Caco-2 (cell line): ENCODE data around the gene DDX31. TPM values are rescaled to one million over a fixed set of nuclear protein-coding genes. Genes with fewer than 3 reads are reported as not detected.

ENCODE experiments used
- BruUV-seq: library from RNA; stranded (reverse); fragments of 400-500 nt; replicated peaks from 2 replicates; lab custom pipeline; 2021; lab: Mats Ljungman, UMichigan
- CTCF ChIA-PET: fragments of 300-600 bp; sonication (Branson Sonifier 250); formaldehyde crosslinking; loops from one replicate; lab custom pipeline; 2022; ENCODE audit warnings: antibody characterized with exemption; lab: Charles Lee
- POLR2A ChIA-PET: fragments of 300-600 bp; sonication (Branson Sonifier 250); formaldehyde crosslinking; loops from one replicate; lab custom pipeline; 2022; ENCODE audit warnings: antibody characterized with exemption; lab: Charles Lee
- DNase-seq, 2 experiments: peaks; one replicate each; pipeline versions ENCODE4 v3.0.0 to v3.0.0-alpha.2; 2020 to 2022
- H3K27me3 ChIP-seq: replicated peaks from 2 replicates; pipeline ENCODE4 v1.6.0; 2011; ENCODE audit warnings: low read length; ENCODE audit not compliant: control insufficient read depth, insufficient read depth
- H3K36me3 ChIP-seq: 2 replicates; pipeline ENCODE4 v1.5.1; 2011; ENCODE audit warnings: low read length; ENCODE audit not compliant: control insufficient read depth, insufficient read depth
- H3K4me1 ChIP-seq: fragments of 250-450 bp; sonication (Bioruptor Pico); 2 replicates; pipeline ENCODE4 v1.5.1; 2020; ENCODE audit warnings: mild to moderate bottlenecking
- H3K4me3 ChIP-seq: 2 replicates; pipeline ENCODE4 v1.5.1; 2011; ENCODE audit warnings: low read depth, mild to moderate bottlenecking, control low read depth, low read length
- H3K9me3 ChIP-seq: fragments of 250-450 bp; sonication (Bioruptor Pico); 2 replicates; pipeline ENCODE4 v1.5.1; 2020; ENCODE audit warnings: mild to moderate bottlenecking, moderate library complexity
- H3K27ac Mint-ChIP-seq: one replicate; pipeline ENCODE4 v1.8.0; 2022; ENCODE audit warnings: mixed read lengths; ENCODE audit not compliant: unreplicated experiment
- H3K27me3 Mint-ChIP-seq: one replicate; pipeline ENCODE4 v1.8.0; 2022; ENCODE audit warnings: mixed read lengths; ENCODE audit not compliant: insufficient read depth, unreplicated experiment
- H3K36me3 Mint-ChIP-seq: one replicate; pipeline ENCODE4 v1.8.0; 2022; ENCODE audit warnings: mild to moderate bottlenecking, mixed read lengths; ENCODE audit not compliant: insufficient read depth, unreplicated experiment
- H3K4me1 Mint-ChIP-seq: one replicate; pipeline ENCODE4 v1.8.0; 2022; ENCODE audit warnings: low read depth, mixed read lengths; ENCODE audit not compliant: unreplicated experiment
- H3K4me3 Mint-ChIP-seq: one replicate; pipeline ENCODE4 v1.8.0; 2022; ENCODE audit warnings: mild to moderate bottlenecking, moderate library complexity, mixed read lengths; ENCODE audit not compliant: unreplicated experiment
- H3K9me3 Mint-ChIP-seq: one replicate; pipeline ENCODE4 v1.8.0; 2022; ENCODE audit warnings: mixed read lengths; ENCODE audit not compliant: unreplicated experiment
- intact Hi-C: fragments of 100-400 bp; cut with micrococcal nuclease; formaldehyde crosslinking; loops from one replicate; pipeline ENCODE4 v1.10.0; 2022; ENCODE audit not compliant: unreplicated experiment
- total RNA-seq: library from RNA; stranded (reverse); gene quantifications from 2 replicates; pipeline ENCODE4 v1.2.3, GENCODE V29; 2022
- TF ChIP-seq, protein P1 (sequence below), 2 experiments: fragments of 200-600 bp in 1 of 2; IDR thresholded peaks; 1 replicate in 1 of 2; 2 replicates in 1 of 2; pipeline versions ENCODE4 v1.5.1 to v1.8.0; 2011 to 2022; ENCODE audit warnings: antibody characterized with exemption in 1 of 2, control low read depth in 1 of 2, inconsistent platforms in 1 of 2, low read depth in 1 of 2, low read length in 1 of 2, mild to moderate bottlenecking in 1 of 2, moderate library complexity in 1 of 2; ENCODE audit not compliant: insufficient read depth in 1 of 2, severe bottlenecking in 1 of 2, unreplicated experiment in 1 of 2

Gene DDX31
- total RNA-seq, 1 experiment from 2014 or later: 23.1 TPM

DNA sequence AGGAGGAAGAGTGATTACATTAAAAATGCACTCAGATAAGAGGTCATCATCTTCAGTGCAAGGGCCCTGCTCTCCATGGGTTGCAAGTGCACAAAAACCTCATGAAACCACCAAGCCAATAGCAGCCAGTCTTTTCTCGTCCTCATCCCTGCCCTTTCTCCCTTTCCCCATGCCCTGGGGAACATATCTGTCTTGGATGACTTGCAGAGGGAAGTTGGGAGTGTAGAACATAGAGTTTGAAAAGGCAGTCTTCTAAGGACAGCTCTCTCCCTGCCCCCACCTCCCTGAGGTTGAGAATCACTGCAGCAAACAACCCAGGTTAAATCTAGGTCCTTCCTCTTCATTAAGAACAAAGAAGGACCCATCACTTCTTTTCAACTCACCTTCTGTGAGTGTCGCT lies 22.0 kb downstream of the DDX31 start:
- POLR2A ChIA-PET: no interaction called here
- Histone ChIP-seq H3K4me3 (no peak overlapping the region), H3K9me3 (no peaks in the 10 kb centered on the region), H3K27me3 (no peaks in the 10 kb centered on the region), H3K4me1 (no peaks in the 10 kb centered on the region), H3K36me3 (peaks cover 6% of the 10 kb centered on the region)
- Mint-ChIP-seq H3K4me3 (no peak overlapping the region), H3K27me3 (no peaks in the 10 kb centered on the region), H3K4me1 (no peaks in the 10 kb centered on the region), H3K36me3 (peaks cover 81% of the 10 kb centered on the region), H3K27ac (no peak overlapping the region), H3K9me3 (no peaks in the 10 kb centered on the region)
- no peak for DNase-seq
- CTCF ChIA-PET: no interaction called here
- no TSS peak for BruUV-seq
- TF ChIP-seq, protein P1, sequence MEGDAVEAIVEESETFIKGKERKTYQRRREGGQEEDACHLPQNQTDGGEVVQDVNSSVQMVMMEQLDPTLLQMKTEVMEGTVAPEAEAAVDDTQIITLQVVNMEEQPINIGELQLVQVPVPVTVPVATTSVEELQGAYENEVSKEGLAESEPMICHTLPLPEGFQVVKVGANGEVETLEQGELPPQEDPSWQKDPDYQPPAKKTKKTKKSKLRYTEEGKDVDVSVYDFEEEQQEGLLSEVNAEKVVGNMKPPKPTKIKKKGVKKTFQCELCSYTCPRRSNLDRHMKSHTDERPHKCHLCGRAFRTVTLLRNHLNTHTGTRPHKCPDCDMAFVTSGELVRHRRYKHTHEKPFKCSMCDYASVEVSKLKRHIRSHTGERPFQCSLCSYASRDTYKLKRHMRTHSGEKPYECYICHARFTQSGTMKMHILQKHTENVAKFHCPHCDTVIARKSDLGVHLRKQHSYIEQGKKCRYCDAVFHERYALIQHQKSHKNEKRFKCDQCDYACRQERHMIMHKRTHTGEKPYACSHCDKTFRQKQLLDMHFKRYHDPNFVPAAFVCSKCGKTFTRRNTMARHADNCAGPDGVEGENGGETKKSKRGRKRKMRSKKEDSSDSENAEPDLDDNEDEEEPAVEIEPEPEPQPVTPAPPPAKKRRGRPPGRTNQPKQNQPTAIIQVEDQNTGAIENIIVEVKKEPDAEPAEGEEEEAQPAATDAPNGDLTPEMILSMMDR (IDR thresholded peaks at IDR 0.05; ENCODE audit: insufficient read depth in 1 of 2, low read depth in 1 of 2, low read length in 1 of 2, severe bottlenecking in 1 of 2, unreplicated experiment in 1 of 2): no peak
- intact Hi-C loops: no loop called here

DNA sequence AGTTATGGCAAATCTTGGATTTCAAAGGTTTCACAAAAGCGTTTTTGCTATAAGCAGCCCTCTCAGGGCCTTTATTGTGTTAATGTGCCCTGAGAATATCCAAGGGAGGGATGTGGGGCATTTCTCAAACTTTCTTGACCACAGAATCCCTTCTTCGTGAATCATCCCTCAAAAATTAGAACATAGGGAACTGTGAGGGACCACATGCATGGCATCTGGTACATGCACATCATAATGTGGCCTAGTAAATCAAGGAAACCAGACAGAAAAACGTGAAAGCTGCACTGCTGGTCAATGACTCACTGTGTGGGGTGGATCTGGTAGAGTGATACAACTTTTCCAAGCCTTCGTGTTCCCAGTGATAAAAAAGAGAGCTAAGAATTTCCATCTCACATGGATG lies 22.4 kb downstream of the DDX31 start:
- no peaks in the 10 kb centered on the region for H3K4me1 Mint-ChIP-seq
- DNase-seq: no peak
- H3K27ac Mint-ChIP-seq: no peak overlapping the region
- intact Hi-C loops: no loop called here
- no peaks in the 10 kb centered on the region for H3K27me3 ChIP-seq
- H3K4me3 ChIP-seq: no peak overlapping the region
- ChIA-PET POLR2A (no interaction called here), CTCF (no interaction called here)
- H3K9me3 Mint-ChIP-seq: no peaks in the 10 kb centered on the region
- peaks cover 6% of the 10 kb centered on the region for H3K36me3 ChIP-seq
- peaks cover 78% of the 10 kb centered on the region for H3K36me3 Mint-ChIP-seq
- no TSS peak for BruUV-seq
- TF ChIP-seq, protein P1 (IDR thresholded peaks at IDR 0.05; ENCODE audit: insufficient read depth in 1 of 2, low read depth in 1 of 2, low read length in 1 of 2, severe bottlenecking in 1 of 2, unreplicated experiment in 1 of 2): no peak
- H3K27me3 Mint-ChIP-seq: no peaks in the 10 kb centered on the region
- no peaks in the 10 kb centered on the region for H3K9me3 ChIP-seq
- no peak overlapping the region for H3K4me3 Mint-ChIP-seq
- H3K4me1 ChIP-seq: no peaks in the 10 kb centered on the region

DNA sequence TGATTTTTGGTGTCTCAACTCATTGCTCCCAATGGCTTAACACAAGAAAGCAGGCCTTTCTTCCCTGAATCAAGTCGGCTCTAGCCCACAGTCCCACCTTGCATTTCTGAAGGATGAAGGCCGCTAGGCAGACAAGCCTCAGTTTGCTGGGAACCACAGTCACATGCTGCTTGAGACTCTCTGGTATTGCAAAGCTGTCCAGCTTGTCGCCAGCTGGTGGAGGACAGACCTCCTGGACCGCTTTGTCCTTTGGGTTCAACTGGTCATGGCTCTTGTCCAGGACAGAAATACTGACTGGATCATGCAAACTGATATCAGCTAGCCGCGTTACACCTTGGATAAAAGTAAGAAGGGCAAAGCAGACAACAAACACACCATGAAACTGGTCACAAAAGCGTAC lies 23.1 kb downstream of the DDX31 start:
- no peaks in the 10 kb centered on the region for H3K9me3 Mint-ChIP-seq
- H3K9me3 ChIP-seq: no peaks in the 10 kb centered on the region
- ChIA-PET CTCF (no interaction called here), POLR2A (no interaction called here)
- H3K36me3 ChIP-seq: peaks cover 8% of the 10 kb centered on the region
- peaks cover 79% of the 10 kb centered on the region for H3K36me3 Mint-ChIP-seq
- DNase-seq: no peak
- TF ChIP-seq, protein P1 (IDR thresholded peaks at IDR 0.05; ENCODE audit: insufficient read depth in 1 of 2, low read depth in 1 of 2, low read length in 1 of 2, severe bottlenecking in 1 of 2, unreplicated experiment in 1 of 2): no peak
- intact Hi-C loops: no loop called here
- H3K4me1 Mint-ChIP-seq: no peaks in the 10 kb centered on the region
- H3K4me3 ChIP-seq: no peak overlapping the region
- H3K27ac Mint-ChIP-seq: no peak overlapping the region
- no peaks in the 10 kb centered on the region for H3K27me3 ChIP-seq
- no peaks in the 10 kb centered on the region for H3K4me1 ChIP-seq
- H3K27me3 Mint-ChIP-seq: no peaks in the 10 kb centered on the region
- no TSS peak for BruUV-seq
- H3K4me3 Mint-ChIP-seq: no peak overlapping the region
